HG03139 (cell line): ENCODE results near the gene SCUBE1.

Source experiments
- ATAC-seq: cut with Tn5 transposase; IDR thresholded peaks from one replicate; pipeline ENCODE4 v1.9.1; 2021; ENCODE audit not compliant: unreplicated experiment

SCUBE1 gene

GRCh38 chr22:43203471-43203981 is 139.6 kb downstream of the SCUBE1 start:
- no peak for ATAC-seq

DNA sequence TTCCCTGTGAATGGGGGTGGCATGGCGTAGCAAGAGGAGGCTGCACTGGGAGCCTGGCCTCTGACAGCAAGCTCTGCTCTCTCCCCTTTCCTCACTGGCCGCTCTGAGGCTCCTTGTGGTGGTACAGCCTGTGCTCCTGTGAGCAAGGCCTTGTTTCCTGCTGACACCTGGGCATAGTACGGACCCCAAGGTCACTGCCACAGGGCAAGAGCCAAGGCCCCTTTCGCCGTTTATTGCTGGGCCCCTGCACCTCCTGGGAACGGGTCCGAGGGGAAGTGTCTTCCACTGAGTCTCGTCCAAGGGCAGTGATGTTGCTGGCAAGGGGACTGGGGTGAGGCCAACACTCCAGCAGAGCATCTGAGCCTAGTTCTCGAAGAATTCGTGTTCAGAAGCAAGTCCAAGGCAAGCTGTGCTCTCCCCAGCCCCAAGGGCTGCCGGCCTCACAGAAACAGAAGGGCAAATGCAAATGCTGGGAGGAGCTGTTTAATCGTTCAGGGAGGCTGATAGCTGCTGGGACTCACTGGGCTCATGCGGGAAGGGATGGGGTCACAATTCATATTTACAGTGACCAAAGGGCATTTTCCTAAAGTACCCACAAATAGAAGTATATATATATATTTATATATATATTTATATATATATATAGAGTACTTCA is 140.3 kb downstream of the SCUBE1 start:
- no peak for ATAC-seq

- ATAC-seq: no peak
These were observed 140.8 kb downstream of the SCUBE1 start for GRCh38 chr22:43202326-43202725.

GRCh38 chr22:43201486-43202219 is 141.5 kb downstream of the SCUBE1 start:
- no peak for ATAC-seq

- ATAC-seq: no peak
These were observed 142.6 kb downstream of the SCUBE1 start for GRCh38 chr22:43200555-43200954.

DNA sequence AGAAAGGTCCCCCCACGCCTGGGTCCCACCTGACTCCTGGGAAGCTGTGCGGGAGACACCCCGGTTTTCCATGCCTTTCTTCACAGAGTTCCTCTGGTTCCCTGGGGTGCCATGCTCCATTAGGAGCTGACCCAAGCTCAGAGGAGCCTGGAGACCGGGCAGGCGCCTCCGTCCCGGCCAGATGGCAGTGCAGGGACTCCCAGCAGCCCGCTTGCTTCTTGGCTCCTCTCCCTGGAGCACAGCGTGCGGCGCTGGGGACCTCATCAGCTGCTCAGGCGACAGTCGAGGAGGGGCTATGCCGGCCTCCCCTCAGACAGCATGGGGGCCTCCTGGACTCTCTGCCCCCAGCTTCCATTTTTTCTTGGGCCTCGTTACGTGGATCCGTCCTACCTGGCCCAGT is 143.1 kb downstream of the SCUBE1 start:
- no peak for ATAC-seq

DNA sequence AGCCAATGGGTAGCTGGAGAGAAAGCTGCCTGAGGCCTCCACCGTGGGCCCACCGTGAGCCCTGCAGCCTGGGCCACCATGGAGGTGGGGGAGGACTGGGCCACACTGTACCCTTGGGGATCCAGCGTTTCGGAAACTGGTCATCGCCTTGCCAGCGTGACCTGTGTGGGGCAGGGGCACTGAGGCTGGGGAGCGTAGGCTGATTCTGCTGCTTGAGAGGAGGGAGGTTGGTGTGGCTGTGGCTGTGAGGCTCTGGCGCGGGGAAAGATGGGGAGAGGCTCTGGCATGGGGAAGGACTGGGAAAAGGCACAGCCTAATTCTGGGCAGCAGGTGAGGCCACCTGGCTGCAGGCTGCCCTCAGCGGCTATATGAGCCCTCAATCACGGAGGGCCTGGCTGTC is 143.6 kb downstream of the SCUBE1 start:
- no peak for ATAC-seq

- no peak for ATAC-seq
These were observed 144.2 kb downstream of the SCUBE1 start for GRCh38 chr22:43198936-43199335.

- no peak for ATAC-seq
These were observed 145.0 kb downstream of the SCUBE1 start for GRCh38 chr22:43198126-43198525.

GRCh38 chr22:43197271-43197941 is 145.8 kb downstream of the SCUBE1 start:
- no peak for ATAC-seq

DNA sequence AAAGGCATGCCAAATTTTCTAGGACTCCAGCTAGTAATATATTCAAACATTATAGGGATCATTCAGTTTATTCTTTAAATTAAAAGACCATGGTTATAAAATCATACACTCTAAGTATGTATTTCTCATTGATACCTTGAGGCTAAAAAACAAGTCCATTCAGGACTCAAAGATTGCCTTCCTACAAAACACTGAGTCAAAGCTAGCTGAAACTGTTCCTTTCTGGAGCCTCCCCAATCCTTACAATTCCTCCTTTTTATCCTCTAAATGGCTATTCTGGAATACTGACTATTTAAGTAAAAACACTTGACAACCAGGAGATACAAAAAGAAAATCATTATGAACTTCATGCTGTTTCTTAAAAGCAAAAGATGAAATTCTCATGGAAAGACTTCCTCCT is 151.3 kb downstream of the SCUBE1 start:
- no peak for ATAC-seq

DNA sequence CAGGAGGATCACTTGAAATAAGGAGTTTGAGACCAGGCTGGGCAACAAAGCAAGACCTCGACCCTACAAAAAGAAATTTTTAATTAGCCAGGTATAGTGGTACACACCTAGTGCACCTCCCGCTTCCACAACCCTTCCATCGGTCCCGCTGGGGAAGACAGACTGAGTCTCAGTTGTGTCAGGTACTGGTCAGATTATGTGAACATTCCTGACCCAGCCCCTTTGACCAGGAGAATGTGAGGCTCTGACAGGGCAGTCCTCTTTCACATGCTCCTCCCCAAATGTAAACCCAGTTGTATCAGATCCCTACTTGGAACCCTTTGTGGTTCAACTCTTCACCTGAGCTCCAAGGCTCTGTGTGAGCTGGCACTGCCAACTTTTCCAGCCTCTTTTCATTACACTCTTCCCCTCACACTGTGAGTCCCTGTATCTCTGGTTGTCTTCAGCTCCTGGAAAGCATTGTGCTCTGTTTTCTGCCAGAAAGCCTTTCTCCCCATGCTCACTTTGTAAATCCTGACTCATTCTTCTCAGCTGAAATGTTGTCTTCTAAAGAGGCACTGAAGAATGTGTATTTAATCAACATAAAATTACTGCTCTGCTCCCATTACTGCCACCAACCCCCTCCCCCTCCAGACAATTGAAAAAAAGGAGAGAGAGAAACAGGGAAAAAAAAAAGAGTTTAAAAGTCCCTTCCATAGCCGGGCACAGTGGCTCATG is 154.2 kb downstream of the SCUBE1 start:
- ATAC-seq: no peak

DNA sequence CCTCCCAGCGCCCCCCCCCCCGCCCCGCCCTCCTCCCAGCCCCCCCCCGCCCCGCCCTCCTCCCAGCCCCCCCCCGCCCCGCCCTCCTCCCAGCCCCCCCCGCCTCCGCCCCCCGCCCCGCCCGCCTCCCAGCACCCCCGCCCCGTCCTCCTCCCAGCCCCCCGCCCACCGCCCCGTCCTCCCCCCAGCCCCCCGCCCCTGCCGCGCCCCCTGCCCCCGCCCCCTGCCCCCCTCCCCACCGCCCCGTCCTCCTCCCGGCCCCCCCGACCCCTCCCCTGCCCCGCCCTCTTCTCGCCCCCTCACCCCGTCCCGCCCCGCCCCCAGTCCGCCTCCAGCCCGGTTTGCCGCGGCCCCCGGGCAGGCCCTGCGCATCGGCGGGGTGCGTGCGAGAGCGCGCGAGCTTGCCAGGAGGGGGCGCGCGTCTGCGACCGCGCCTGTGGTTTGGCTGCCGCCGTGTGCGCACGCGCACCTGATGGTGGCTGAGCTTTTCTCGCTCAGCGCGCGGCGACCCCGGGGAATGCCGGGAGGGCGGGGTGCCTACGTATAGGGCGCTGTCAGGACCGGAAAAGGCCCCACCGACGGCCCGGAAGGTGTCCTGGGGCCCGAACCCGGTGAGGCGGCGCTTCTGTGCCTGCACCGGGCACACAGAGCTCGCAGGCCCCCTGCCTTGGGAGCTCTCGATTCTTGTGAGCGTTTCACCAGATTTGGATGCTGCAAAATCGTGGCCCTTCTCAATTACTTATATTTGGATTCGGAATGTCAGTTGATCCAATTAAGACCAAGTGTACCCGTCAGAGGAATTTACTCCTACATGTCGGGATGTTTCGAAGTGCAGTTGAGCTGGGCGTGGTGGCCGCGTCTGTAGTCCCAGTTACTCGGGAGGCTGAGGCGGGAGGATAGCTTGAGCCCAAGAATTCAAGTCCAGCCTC is 155.7 kb downstream of the SCUBE1 start:
- ATAC-seq: peak; percentile 78

DNA sequence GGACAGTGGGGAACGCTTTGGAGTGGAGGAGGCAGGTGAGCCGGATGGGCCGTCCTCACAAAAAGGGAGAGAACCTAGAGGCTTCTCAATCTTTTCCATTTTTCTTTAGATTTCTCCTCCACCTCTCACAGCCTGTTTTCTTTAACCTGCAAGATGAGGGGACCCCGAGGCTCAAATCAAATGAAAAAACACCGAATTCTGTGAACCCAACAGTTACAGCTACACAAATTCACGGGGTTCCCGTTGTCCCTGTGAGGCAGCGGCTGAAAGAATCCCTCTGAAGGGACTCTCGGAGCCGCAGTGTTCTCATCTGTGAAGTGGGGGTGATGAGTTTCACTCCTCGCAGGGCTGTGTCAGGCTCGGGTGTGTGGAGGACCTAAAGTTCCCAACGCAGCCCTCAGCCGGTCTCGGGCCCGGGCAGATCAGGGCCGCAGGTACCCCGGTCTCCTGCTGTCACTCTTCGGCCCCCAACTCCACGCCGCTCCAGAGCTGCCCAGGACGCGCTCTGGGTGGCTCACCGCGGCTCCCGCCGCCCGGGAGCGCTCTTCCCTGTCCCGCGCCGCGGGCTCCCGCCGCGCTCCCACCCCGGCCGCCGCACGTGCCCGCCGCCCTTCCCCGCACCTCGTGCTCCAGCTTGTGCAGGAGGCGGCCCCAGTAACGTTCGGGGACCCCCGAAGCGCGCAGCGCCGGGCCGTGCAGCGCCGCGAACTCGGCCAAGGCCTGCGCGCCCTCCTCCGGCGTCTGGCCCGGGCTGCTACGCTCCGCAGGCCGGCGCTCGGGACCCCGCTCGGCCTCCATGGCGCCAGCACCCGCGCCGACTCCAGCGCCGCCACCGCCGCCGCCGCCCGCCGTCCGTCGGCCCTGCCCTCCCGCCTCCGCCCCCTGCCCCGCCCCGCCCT is 156.7 kb downstream of the SCUBE1 start, which contains the start of gene TTLL12:
TSS of gene TTLL12 (minus strand) at position 863 of the 899 bp plus-strand sequence. CDS start at position 798, 65 bp downstream.
- peak; percentile 38 for ATAC-seq

DNA sequence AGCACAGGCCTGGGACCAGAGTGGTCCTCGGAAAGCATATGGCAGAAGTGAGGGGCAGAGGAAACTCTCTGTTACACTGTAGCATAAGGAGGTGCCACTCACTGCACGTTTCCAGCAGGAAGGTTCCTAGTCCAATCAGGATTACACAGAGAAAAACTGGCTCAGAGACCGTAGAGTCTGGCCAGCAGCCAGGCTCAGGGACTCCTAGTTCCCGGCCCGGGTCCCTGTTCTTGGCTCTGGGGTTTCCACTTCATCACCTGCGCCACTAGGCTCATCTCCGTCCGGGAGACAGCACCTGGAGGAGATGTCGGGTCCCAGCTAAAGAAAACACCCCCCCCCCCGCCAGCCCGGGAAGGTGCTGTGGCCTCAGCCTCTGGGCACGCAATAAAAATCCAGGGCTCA is 157.3 kb downstream of the SCUBE1 start:
- ATAC-seq: no peak

GRCh38 chr22:43183496-43184277 is 159.5 kb downstream of the SCUBE1 start:
- ATAC-seq: no peak

DNA sequence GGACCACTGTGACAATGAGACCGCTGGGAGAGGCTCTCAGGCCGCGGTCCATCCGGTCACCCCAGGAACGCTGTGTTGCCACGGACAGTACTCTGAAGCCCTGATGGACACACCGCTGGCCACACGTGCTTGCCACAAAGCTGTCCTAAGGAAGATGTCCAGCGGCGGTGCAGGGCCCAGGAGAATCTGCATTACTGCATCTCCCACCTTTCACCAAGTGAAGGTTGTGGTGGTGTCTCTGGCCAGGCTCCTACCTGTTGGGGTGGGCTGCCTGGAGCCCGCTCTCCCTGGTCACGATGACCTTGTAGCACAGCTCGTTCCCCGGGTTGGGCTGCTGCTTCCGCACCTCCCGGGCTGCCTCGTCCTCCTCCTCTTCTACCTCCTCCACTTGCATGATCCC is 160.4 kb downstream of the SCUBE1 start:
- no peak for ATAC-seq

- no peak for ATAC-seq
These were observed 161.1 kb downstream of the SCUBE1 start for GRCh38 chr22:43182118-43182517.
